ENCODE results near the gene ARL3.
A peak's percentile ranks its signal among the peaks of the same experiment; 100 is the strongest.

GRCh38 chr10:102752934-102753664 lies 38.9 kb upstream of the ARL3 start:
- TF ChIP-seq CTCF (IDR thresholded peaks at IDR 0.05) (peak in 2 of 3 donors; percentile 53 to 54), EP300 (IDR thresholded peaks at IDR 0.05) (no peak), POLR2A (IDR thresholded peaks at IDR 0.05) (no peak)
